HG03175 (cell line): ENCODE measurements around the gene BICD1.

Source experiments
- ATAC-seq: cut with Tn5 transposase; IDR thresholded peaks from one replicate; pipeline ENCODE4 v1.9.1; 2021; ENCODE audit warnings: mild to moderate bottlenecking, moderate library complexity; ENCODE audit not compliant: unreplicated experiment

BICD1 gene

DNA sequence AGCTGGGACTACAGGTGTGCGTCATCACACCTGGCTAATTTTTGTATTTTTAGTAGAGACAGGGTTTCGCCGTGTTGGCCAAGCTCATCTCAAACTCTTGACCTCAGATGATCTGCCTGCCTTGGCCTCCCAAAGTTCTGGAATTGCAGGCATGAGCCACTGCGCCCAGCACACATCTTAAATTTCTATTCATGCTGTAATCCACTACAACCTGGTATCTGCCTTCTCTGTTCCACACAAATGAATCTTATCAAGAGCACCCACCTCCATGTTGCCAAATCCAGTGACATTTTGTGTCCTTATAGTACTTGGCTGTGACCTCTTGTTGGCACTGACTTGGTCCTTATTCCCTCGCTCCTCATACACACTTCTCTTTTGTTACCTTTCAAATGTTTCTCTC, 5.8 kb upstream of the BICD1 start:
- no peak for ATAC-seq

DNA sequence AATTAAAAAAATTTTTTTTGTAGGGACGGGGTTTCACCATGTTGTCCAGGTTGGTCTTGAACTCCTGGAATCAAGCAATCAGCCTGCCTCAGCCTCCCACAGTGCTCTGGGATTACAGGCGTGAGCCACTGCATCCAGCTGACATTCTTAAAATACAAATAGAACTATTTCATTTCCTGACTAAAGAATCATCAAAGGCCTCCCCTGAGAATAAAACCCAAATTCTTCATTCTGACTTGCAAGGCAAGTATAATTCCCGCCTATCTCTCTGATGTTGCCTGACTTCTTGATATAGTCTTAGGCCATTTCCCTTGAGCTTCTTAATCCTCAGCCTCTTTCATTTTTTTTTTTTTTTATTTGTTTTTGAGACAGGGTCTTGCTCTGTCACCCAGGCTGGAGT, 4.4 kb upstream of the BICD1 start:
- no peak for ATAC-seq

DNA sequence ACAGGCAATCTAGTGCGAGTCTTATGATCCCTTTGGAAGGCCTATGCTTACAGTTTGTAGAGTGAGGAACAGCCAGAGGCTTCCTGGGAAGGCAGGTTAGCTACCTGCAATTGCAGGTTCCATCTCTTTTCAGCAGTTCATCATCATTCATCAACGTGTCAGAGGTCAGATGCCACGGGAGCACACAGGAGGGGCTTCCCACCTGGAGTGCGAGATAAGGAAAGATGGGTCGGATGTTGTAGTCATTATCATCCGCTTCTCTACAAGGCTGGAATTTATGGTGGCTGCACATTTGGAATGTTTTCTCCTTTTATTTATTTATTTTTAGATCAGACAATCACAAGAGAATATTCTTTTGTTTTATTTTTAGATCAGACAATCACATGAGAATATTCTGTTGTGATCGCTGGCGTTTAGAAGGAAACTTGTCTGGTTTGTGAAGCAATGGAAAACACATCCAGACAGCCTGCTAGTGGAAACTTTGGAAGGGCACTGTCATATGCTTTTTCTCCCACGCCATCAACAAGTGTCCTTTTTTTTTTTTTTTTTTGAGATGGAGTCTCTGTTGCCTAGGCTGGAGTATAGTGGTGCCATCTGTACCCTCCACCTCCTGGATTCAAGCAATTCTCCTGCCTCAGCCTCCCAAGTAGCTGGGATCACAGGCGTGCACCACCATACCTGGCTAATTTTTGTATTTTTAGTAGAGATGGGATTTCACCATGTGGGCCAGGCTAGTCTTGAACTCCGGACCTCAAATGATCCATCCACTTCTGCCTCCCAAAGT, 1.9 kb upstream of the BICD1 start:
- no peak for ATAC-seq

DNA sequence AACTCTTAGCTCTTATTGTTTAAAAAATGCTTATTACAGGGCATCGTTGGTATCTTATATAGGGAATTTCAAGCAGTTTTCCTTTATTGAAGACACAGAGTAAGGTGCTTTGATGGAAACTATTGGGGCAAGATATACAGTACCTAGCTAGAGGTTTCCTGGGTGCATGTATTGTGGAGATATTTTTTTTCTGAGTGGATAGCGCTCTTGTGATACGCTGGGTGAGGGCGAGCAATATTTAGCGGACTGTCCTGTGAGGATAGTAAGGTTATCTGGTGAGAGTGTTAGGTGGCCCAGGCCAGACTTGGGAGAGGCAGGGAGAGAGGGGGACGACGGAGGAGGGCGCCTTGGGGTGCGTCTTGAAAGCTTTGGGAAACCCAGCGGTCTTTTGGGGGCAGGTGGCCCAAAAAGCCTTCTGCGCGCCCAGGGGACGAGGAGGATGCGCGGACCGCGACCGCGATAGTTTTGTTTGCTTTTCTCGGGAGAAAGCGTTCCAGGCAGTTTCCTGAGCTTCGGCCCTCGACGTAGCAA, 596 bp upstream of the BICD1 start:
- ATAC-seq: no peak

DNA sequence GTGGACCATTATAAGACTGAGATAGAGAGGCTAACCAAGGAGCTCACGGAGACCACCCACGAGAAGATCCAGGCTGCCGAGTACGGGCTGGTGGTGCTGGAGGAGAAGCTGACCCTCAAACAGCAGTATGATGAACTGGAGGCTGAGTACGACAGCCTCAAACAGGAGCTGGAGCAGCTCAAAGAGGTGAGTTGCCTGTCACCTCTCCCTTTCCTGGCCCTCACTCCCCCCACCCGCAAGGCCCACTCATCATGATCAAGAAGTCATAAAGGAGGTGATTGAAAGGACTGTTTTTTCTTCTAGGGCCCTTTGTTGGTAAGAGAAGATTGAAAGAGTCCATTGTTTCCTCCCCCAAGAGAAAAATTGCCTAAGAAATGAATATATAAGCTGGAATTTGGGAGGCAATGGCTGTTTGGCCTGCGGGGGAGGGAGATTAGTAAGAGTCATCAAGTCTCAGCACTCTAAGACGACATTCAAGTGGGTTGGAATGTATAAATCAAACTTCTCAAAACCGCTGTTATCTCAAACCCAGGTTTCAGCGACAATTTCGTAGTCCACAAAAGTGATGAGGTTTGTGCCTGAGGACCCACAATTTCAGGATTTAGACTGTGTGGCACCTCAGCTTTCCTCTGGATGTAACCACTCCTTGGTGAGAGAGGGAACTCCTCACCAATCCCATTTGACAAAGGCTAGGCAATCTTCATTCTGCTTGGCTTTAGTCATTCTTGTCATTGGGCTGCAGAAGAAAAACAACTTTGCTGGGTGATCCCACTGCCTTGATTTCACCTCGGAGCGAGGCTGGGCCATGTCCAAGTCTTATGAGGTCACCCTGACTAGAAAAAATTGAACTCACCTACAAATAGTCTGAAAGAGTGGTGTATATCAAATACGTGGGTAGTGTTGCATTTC, 966 bp downstream of the BICD1 start:
- peak; percentile 14 for ATAC-seq

DNA sequence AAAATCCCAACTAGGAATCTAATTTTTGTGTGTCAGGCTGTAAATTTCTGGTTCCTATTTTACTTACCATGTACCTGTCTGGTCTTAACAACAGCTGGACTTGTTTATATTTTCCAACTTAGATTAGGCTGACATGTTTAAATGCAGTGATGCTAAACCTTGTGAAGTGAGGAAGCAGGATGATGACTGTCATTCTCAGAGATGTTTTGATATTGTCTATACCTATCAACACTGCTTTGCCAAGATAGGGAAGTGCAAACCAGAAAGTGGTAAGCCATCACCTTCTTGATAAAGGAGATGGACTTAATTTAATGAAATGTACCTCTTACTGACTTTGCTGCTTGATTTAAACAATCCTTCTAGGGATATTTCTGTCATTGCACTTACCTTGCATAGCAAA, 2.1 kb downstream of the BICD1 start:
- no peak for ATAC-seq

DNA sequence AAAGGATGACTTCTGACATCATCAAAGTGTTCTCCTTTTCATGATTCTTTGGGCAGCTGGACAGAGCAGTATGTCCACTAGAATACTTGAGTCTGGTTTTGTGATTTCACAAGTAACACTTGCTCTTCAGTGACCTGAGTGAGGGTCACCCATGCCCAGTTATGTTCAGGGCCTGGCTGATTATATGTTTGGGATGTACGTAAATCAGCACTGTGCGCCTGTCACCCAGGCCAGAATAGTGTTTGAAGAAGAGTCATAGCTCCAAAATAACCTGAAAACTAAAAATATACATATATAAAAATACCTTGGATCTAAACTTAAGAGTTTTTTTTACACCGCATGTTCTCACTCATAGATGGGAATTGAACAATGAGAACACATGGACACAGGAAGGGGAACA, 3.8 kb downstream of the BICD1 start:
- ATAC-seq: no peak

DNA sequence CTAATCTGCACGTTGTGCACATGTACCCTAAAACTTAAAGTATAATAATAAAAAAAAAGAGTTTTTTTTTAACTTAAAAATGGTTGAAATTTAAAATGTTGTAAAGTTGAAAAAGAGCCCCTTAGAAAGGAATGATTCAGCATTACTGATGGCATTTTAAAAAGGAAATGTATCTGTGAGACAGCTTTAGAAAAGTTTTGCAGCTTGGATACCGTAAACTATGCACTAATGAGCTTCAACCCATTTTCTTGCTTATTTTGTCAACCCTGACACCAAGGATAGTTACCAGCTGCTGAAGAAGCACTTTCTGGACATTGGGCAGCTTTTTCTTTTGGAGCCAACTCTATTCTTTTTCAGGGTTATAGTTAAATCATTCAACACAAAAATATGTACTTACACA, 4.3 kb downstream of the BICD1 start:
- ATAC-seq: no peak

DNA sequence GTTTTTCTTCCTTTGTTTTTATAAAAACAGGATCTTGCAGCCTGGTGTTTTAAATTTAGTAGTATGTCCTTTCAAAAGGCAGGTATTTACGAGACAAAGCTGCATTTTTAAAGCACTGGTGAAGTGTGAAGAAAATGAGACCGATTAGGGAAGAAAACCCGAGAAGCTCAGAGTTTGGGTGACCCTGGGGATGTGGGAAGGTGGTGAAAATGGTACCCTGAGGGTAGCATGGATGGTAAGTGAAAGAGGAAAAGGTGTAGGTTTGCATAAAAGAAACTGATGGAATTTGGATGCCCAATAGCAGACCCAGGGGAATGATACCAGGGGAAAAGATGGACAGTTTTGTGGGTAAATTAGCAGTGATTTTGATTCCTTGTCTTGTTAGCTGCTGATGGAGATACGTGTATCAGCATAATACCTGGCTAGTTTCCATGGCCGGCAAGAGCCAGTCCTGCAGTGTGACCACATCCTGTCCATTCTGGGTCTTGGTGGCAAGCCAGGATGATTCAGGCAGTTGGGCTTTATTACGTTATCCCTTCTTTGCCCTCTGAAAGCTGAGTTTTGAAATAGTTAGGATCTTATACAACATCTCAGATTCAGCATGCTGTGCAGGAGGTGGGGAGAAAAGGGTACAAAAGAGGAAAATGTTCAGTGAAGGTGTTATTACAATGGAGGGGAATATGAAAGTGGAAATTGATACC, 8.9 kb downstream of the BICD1 start:
- no peak for ATAC-seq

DNA sequence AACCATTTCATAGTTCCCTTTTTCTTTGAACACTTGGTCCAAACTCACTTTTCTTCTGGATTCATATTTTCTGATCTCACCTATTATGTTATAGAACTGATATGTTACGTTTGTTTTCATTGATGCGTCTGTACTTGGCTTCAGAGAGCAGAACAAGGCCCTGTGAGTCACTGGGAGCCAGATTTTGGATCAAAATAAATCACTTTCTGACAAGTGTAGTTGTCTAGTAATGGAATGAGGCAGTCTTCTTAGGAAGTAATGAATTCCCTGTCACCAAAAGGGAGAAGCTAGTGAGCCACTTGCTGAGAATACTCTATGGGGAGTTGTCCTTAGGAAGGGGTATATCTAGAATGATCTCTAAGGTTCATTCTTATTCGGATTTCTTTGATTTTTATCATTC, 10.2 kb downstream of the BICD1 start:
- no peak for ATAC-seq

DNA sequence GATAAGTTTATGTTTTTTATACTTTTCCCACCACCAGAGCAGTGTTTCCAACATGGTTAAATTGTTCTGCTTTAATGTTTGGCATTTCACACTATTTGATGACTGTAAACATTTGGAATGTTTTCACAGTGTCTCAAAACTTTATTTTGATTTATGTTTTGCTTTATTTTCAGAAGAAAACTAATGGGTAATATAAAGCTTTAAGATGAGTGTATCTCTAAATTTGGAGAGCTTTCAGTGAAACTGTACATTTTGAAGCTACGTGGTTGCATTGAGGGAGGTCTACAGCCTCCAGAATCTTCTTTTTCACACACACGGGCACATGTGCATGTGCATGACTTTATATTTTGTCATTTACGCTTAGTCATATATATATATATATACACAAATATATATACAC, 10.7 kb downstream of the BICD1 start:
- no peak for ATAC-seq

DNA sequence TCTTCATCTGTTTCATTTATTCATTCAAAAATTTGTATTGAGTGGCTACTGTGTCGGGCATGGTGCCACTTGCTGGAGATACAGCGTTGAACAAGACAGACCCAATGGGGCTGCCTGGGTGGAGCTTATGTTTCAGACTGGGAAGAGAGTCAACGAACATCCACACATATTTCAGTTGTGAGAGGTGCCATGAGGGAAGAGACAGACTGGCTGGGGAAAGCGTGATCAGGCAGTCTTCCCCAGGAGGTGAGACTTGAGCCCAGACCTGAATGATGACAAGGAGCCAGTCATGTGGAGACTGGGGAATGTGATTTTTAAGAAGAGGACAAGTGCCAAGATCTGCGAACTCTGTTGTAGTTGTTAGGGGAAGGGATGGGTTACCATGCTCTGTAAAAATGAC, 12.2 kb downstream of the BICD1 start:
- ATAC-seq: no peak

DNA sequence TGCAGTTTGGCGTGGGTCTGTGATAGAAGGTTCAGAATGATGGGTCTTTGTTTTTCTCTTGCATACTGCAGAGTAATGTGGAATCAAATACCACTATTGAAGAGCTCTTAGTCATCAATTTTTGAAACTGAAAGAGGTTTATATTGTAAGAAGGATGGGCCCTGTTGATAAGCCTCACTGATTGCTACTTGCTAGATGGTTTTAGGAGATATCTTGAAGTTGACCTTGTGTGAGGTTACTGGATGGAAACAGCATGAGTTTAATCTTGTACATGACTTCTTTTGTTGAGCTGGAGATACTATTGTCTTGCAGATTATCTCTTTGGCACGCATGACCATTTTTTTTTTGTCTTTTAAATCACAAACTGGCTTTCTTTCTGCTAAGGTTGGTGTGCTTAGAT, 13.8 kb downstream of the BICD1 start:
- ATAC-seq: peak; percentile 78

DNA sequence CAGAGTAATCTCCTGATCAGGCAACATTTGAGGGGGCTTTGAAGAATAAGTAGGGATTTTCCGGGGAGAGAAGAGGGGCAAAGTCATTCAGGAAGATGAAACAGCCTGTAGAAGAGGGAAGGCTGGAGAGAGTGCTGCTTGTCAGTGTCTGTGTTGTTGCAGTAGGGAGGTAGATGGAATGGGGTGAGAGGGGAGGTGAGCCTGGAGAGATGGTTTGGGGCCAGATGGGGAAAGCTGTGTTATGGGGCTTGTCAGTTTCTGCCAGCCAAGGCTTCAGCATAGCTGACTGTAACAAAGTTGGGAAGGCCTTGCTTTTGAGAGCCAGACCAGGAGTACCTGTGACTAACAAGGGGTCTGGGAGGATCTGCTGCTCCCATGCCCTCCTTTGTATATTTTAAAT, 18.0 kb downstream of the BICD1 start:
- ATAC-seq: no peak

DNA sequence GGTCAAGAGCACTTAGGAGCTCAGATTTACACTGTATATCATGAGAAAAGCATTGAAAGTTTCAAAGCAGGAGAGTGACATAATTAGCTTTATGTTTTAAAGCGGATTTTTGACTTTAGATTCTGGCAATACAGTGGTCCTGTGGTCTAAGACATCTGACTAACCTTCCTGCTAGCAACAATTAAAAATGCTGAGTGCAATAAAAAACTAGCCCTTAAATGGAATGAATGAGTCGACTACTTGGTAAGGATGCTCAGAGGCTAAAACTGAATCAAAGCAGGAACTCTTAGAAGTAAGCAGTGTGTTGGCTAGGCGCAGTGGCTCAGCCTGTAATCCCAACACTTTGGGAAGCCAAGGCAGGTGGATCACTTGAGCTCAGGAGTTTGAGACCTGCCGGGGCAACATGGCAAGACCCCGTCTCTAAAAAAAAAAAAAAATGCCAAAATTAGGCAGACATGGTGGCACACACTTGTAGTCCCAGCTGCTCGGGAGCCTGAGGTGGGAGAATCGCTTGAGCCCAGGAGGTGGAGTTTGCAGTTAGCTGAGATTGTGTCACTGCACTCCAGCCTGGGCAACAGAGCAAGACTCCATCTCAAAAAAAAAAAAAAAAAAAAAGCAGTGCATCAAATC, 18.9 kb downstream of the BICD1 start:
- ATAC-seq: no peak

DNA sequence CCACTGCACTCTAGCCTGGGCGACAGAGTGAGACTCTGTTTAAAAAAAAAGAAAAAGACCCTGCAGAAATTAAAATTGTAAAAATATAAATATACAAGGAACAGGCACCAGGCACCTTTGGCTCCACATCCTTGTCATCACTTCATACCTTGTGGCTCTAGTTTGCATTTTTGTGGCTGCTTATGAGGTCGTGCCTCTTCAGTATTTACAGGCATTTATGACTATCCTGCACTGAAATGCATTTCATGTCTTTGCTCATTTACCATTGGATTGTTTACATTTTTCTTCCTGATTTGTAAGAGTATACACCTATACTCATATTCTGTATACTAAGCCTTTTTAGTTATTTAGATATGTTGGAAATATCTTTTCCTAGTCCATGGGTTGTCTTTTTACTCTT, 20.1 kb downstream of the BICD1 start:
- no peak for ATAC-seq

DNA sequence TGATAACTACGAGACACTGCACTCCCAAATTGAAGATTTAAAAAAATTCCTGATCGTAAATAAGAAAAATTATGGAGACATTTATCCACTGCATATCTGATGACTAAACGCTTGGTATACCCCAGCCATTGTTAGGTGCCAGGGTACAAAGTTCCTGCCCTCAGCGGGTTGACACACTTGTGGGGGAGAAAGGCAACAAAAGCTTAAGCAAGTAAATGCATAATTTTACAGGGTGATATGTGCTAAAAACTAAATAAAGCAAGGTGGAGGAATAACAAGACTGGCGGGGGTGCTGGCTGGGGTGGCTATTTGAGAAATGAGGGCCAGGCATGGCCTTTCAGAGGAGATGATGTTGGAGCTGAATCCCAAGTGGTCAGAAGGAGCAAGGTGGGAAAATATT, 25.0 kb downstream of the BICD1 start:
- ATAC-seq: no peak

DNA sequence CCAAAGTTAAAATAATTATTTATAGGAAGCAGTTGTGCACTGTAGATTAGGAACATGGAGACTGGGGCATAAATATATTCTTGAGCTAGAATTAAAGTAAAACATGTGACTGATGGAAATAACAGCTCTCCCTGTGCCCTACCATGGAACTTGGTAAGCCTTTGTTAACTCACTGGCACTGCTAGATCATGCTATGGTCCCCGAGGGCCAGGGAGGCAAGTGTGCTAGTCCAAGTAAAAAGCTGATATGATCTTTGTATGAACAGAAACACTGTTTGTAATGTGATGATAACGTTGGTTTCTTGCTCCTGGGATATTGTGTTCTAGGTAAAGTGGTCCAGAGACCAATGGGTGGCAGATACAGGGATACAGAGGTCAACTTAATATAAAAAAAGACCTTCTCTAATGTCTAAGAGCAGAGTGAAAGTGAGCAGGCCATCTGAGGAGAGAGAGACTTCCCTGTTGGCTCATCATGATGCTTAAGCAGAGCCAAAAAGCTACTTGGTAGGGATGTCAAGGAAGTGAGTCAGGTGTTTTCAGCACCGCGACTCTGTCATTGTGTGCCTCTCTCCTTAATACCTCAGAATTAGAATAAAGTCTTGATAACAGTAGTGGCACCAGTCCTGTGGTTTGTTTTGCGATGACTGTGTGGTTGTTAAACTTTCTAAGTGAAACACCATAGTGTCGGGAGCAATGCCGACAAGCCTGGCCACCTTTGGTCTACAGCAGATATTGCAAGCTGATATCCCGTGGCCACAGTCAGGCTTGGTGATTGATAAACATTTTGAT, 27.6 kb downstream of the BICD1 start:
- peak; percentile 67 for ATAC-seq

DNA sequence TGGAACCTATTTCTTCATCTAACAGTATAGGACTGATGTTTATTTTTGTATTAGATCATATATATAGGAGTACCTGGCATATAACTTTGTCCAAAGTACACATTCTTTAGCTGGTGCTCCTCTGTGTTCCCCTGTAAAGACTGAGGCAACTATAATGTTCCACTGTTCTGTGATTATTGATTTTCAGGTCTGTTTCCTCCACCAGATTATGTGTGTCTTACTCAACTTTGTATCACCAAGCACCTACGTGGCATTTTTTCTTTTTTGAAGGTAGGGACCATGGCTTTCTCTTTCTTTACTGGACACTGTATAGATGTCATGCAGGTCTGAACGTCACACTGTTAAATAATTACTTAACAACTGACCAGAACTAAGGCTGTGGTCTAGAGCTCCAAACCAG, 29.3 kb downstream of the BICD1 start:
- no peak for ATAC-seq

DNA sequence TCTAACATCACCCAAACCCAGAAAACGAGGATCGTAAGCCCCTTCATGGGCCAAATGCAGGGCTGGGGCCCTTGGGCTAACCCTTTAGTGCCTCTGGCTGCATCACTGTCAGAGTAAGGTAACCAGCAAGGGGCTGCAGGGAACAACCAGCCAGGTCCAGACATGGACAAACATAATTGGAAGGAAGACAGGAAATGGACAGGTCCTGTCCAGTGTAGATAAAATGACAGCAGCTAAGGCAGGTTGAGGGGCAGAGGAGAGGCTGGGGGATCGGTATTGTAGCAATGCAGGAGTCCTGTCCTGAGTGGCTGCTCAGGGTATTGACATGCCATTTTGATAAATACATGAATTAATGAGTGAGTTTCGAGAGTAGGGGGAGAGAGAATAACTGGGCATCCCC, 29.8 kb downstream of the BICD1 start:
- no peak for ATAC-seq
